Hematopoietic multipotent progenitor cell treated with erythropoietin and hydrocortisone succinate and interleukin-3 and kit ligand, for 17 days (in vitro differentiated cells): Measurements from ENCODE around the gene CD27.
A peak's percentile ranks its signal among the peaks of the same experiment; 100 is the strongest.

Source experiments
- DNase-seq: peaks from one replicate; pipeline ENCODE4 v3.0.0-alpha.2; 2015; ENCODE audit warnings: low spot score

The CD27 gene

DNA sequence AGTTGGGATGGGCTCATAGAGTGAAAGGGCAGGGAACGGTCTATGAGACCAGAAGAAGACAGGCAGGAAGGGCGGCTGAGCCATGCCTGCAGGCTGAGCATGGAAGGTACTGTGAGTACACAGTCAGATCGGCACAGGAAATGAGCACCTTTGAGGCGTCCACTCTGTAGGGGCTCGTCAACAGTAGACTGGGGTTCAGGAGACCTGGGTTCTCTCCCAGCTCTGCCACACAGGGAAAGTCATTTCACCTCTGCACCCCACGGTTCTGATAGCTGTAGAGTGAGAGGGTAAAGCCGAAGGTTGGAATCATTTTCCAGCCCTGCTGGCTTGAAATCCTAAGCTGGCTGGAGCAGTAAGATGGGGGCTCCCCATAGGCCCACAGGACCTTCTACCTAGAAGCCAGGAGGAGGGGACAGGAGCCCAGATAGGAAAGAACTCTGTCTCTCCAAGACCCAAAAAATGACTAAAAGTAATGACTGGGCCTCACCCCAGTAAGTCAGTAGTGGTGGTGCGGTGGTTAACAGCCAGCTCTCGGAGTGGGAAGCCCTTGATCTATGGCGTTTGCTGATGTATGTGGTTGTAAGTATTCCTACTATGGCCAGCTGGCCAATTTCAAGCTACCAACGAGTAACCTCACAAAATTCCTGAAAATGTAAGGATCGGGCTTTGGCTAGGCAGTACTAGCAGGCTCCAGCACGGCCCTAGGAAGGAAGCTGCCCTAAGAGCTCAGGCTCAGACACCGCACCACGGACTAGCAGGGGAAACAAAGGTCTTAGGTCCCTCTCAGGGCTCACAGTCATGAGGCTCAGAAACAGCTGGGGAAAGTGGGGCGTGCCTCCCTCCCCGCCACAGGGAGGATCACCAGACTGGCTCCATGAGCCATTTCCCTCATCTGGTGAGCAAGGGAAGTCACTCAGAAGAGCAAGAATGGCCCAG lies 10.3 kb upstream of the CD27 start:
- no peak for DNase-seq

DNA sequence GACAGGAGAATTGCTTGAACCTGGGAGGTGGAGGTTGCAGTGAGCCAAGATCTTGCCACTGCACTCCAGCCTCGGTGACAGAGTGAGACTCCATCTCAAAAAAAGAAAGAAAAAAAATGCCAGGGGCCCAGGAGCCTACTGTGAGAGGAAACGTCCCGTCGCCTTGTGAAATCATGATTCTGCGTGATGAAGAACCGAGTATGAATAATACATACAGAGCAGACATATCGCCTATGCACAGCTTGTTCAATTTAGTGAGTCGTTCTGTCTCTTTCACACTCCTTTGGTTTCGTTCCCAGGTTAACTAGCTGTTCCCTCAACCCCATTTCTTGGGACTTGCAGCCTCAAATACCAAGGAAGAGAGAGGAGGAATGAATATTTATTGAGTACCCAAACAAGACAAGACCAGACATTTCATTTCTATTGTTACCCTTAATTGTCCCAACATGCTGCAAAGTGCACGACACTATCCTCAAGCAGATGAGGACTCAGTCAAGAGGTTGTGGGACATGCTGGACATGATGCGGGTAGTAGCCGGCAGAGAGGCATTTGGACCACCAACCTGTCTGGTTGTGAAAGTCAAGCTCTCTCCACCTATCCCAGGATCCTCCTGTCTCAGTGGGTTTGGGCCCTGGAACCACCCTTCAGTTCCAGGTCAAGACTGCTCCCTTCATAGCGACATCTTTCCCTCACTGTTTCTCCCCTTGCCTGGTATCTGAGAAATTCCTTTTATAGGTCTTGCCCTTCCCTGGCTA lies 8.6 kb upstream of the CD27 start:
- no peak for DNase-seq

DNA sequence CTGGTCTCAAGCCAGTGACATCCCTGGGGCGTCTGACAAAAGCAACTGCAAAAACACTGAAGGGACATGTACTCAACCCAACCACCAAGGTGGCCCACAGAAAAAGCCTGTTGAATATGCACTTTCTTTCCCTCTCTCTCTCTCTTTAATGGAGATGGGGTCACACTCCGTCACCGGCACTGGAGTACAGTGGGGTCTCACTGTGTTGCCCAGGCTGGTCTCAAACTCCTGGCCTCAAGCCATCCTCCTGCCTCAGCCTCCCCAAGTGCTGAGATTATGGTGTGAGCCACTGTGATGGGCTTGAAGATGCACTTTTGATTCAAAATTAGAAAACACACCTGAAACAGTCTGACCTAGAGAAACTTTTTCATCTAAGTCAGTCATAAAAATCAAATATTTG lies 7.2 kb upstream of the CD27 start:
- DNase-seq, result no peak

DNA sequence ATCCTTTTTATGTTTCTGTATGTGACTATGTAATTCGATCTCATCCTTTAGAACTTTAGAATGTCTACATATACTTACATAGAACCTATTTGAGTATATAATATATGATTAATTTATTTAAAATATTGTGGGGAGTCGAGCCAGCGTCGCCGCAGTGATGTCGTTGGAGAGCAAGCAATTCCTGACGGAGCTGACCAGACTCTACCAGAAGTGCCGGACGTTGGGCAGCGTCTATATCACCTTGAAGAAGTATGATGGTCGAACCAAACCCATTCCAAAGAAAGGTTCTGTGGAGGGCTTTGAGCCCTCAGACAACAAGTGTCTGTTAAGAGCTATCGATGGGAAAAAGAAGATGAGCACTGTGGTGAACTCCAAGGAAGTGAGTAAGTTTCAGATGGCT lies 6.4 kb upstream of the CD27 start:
- DNase-seq, result no peak

DNA sequence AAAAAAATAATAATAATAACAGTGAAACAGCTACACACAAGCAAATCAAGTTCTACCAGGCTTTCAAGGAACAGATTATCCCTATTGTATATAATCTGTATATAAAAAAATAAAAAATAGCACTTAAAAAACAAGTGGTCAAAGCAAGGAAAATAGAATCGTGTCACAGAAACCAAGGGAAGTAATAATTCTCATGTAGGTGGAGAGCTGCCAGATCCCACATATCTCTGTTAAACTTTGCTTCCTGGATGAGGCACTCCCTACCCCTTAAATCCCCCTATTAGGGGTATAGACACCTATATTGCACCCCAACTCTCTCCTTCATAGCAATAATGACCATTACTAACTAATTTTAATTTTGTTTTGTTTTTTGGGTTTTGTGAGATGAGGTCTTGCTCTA lies 4.4 kb upstream of the CD27 start:
- no peak for DNase-seq

DNA sequence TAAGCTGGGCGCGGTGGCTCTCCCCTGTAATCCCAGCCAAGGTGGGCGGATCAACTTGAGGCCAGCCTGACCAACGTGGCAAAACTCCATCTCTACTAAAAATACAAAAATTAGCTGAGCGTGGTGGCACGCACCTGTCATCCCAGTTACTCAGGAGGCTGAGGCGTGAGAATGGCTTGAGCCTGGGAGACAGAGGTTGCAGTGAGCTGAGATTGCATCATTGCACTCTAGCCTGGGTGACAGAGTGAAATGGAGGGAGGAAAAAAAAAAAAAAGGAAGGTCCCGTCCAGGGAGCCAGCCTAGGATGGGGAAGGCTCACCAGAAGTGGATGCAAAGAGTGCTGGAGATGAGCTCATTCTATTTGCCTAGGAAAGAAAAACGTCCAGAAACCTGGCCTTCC lies 1.9 kb upstream of the CD27 start:
- no peak for DNase-seq

DNA sequence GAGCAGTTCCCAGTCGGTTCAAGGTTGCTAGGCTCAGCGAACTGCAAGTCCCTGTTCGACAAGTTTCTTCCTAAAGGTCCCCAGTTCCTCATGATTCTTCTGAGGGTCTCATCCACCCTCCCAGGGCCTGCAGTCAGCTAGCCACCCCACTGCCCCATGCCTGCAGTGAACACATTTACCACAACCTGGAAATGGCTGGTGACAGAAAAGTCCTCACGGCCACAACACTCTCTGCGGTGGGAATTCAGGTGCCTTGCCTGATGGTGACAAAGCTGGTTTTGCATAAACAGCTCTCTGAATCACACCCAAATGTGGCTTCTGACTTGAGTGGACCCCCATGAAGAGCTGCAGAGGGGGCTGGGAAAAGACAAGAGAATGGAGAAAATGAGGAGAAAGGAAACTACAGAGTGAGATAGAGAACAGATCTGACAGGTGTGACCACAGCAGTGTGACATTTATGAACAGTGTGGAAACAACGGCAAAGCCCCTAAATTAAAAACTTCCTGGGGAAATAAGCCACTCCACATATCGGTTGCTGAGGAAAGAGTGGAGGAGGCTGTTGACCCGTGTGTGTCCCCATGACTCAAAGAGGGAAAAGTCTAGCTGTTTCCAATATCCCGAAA lies 1.3 kb upstream of the CD27 start:
- DNase-seq, result no peak

DNA sequence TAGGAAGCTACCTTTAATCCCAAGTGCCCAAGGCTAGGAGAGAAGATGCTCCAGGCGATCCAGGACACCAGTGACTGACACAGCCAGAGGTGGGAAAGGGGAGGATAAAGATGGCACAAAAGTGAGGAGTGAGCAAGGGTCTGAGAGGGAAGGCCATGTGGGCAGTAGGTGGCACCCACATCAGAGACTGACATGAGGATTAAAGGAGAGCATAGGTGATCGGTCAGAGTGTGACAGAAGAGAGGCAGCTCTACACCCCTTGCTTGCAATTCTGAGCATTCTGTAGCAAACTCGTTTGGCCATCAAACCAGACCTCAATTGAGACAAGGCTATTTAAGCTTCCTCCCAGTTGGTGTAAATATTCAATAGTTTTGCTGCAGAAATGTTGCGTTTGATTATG lies 724 bp upstream of the CD27 start:
- DNase-seq, result no peak

DNA sequence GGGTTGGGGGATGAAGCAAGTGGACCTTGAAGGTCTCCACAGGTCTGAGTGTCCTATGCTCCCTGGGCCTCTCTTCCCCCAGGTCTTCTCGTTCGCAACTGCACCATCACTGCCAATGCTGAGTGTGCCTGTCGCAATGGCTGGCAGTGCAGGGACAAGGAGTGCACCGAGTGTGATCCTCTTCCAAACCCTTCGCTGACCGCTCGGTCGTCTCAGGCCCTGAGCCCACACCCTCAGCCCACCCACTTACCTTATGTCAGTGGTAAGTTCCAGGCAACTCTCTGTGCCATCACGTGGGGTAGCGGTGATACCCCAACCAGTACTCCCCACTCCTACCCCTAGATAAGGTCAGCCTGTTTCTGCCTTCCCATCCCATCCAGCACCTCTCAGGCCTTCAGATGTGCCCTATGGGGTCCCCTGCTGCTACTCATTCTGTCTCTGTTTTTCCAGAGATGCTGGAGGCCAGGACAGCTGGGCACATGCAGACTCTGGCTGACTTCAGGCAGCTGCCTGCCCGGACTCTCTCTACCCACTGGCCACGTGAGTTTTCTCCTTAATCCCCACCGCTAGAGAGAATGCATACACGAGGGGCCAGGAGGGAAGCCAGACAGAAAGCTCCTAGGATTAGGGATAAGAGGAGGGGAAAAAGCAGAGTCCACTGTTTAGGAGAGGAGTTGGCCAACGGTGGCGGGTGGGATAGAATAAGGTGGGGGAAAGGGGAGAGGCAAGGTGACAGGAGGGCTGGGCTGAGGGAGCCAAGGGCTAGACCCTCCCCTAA lies 5.5 kb downstream of the CD27 start:
- DNase-seq, result no peak

DNA sequence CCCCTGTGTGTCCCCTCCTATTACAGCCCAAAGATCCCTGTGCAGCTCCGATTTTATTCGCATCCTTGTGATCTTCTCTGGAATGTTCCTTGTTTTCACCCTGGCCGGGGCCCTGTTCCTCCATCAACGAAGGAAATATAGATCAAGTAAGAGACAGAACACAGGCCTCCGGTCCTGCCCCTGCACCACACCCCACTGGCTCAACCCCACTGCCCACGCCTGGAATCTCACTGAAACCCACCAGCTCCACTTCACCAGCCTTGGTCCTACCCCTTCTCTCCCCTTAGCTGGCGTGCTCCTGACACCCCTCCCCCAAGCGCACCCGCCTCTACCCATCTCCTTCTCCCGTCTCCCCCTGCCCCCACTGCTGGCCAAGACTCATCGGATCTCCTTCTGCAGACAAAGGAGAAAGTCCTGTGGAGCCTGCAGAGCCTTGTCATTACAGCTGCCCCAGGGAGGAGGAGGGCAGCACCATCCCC lies 6.2 kb downstream of the CD27 start:
- DNase-seq, result no peak

DNA sequence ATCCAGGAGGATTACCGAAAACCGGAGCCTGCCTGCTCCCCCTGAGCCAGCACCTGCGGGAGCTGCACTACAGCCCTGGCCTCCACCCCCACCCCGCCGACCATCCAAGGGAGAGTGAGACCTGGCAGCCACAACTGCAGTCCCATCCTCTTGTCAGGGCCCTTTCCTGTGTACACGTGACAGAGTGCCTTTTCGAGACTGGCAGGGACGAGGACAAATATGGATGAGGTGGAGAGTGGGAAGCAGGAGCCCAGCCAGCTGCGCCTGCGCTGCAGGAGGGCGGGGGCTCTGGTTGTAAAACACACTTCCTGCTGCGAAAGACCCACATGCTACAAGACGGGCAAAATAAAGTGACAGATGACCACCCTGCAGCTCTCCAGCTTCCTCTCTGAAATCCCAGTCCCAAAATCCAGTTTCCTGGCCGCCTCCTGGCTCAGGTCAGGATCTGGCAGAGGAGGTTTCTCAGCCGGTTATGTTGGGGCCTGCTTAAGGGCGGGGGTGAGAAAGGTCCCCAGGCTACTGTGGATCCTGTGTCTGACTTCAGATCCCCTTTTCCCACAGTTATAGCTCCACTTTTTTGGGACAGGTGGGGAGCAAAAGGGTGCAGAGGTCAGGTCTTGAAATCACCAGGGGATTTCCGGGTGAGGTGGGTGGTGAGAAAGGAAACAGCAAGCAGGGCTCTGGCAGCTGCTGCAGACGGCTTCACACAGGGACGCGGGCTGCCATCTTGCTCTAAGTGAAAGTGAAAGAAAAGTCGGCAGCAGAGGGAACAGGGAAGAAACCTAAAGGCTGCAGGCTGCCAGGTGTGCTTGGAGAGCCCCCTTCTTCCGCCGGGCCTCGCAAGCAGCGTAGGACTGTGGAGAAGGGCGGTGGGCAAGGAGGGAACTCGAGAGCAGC lies 6.8 kb downstream of the CD27 start, which contains the start of gene TAPBPL:
TSS of gene TAPBPL (plus strand) at position 695 of the 897 bp plus-strand sequence. CDS start 207 bp downstream, outside the sequence.
- peak; percentile 82 for DNase-seq

DNA sequence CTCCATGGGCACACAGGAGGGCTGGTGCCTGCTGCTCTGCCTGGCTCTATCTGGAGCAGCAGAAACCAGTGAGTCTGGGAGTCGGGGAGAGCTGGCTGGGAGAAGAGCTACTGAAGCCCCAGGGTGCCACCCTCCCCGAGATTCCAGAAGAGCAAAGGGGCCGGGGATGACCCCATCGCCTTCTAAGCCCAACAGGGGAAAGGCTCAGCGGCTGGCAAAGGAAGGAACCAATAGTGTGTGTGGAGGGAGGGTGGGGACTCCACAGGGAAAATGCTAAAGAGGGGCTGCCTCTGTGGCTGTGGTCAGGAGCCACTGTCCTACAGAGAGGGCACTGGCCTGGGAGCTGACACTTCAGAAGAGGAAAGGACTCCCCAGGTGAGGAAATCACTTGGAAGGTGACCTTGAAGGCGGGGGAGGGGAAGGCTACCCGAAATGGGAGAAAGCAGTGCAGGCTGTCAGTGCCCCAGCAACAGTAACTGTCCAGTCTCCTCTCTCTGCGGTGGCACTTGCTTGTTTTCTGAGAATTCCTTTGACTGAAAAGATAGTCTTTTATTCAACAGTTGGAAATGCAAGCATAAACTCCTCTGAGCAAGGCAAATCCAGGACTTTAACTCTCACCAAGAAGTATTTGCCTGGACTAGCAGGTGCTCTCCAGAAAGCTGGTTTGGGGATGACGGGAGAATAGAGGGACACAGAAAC lies 7.6 kb downstream of the CD27 start:
- no peak for DNase-seq

DNA sequence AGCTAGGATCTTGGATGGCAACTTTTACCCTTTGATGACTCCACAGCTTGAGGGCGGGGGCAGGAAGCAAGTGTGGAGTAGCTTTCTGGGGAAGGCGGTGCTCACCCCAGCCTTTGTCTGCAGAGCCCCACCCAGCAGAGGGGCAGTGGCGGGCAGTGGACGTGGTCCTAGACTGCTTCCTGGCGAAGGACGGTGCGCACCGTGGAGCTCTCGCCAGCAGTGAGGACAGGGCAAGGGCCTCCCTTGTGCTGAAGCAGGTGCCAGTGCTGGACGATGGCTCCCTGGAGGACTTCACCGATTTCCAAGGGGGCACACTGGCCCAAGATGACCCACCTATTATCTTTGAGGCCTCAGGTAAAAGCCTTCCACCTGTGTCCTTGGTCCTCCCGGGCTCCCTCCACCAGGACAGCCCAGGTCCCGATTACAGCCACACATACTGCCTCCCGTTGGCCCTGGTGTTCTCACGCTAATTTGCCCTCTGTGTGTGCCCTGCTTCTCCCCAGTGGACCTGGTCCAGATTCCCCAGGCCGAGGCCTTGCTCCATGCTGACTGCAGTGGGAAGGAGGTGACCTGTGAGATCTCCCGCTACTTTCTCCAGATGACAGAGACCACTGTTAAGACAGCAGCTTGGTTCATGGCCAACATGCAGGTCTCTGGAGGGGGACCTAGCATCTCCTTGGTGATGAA lies 8.3 kb downstream of the CD27 start:
- no peak for DNase-seq

DNA sequence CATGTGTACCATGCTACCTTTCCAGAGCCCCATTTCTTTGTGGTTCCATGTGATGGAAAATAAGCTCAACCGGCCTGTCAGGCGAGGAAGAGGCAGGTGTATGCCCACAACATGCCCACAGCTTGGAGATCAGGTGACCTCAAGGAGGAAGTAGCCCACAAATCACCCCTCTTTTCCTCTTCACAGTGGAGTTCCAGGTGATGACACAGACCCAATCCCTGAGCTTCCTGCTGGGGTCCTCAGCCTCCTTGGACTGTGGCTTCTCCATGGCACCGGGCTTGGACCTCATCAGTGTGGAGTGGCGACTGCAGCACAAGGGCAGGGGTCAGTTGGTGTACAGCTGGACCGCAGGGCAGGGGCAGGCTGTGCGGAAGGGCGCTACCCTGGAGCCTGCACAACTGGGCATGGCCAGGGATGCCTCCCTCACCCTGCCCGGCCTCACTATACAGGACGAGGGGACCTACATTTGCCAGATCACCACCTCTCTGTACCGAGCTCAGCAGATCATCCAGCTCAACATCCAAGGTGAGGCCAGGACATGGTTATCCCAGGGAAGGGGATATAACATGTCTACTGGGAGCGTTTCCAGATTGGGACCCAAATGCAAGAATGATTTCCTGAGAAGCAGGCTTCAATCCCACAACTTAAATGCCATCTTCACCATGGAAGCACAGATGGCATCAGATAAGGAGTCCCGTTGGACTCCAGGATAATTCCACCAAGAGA lies 12.6 kb downstream of the CD27 start:
- DNase-seq, result no peak

DNA sequence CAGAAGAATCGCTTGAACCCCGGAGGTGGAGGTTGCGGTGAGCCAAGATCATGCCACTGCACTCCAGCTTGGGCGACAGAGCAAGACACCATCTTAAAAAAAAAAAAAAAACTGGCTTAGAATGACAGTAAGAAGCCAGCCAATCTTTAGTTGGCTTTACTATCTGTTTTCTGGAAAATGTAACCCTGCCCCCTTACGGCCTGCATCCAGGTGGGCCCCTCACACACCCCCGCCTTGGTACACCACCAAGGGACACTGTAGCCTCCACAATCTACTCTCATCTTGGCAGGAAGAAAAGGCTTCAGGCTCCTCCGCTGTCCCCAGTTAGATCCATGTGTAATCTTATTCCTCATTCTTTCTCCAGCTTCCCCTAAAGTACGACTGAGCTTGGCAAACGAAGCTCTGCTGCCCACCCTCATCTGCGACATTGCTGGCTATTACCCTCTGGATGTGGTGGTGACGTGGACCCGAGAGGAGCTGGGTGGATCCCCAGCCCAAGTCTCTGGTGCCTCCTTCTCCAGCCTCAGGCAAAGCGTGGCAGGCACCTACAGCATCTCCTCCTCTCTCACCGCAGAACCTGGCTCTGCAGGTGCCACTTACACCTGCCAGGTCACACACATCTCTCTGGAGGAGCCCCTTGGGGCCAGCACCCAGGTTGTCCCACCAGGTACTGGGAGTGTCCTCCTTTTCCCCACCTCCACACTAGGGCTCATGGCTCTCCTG lies 13.7 kb downstream of the CD27 start:
- no peak for DNase-seq

DNA sequence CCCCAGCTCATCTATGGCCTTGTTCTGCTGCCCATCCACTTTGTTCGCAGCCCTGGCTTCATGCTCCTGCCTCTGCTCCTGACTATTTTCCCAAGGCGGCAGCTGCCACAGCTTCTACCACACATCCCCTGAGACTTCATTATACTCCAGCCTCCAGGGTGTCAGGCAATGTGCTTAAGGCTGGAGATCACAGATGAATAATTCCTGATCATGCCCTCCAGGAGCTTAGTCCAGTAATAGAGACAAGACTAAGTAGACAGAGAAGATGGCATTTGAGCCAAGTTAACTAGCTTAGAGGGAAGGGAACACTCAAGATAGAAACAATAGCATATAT lies 14.2 kb downstream of the CD27 start:
- DNase-seq, result no peak

DNA sequence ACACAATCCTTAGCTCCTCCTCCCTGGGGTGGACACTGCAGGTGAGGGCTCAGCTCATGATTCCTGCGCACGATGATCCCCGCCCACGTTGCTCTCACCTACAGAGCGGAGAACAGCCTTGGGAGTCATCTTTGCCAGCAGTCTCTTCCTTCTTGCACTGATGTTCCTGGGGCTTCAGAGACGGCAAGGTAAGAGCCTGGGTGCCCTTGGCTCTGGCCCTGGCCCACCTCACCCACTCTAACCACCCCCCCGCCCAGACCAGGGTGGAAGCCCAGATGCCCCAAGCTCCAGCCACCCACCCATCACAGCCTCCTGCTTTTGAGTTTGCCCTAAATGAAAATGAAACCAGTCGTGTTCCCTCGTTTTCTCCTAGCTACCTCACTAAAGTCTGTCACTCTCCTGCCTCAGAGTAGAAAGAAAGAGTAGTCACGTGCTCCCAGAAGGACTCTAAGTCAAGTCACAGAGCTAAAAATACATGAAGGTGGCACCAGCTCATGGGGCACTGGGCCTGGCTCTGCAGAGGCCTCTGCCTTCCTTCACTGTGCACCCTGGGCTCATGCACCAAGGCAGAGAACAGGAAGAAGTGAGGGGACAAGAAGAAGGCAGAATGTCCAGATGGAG lies 16.1 kb downstream of the CD27 start:
- DNase-seq, result no peak
